Right lung (tissue), 5 donors: ENCODE measurements around the gene DHRS1. TPM values are rescaled to one million over a fixed set of nuclear protein-coding genes. Genes with fewer than 3 reads are reported as not detected.
"Not testable (repeated sequence)": the region's sequence is repeated elsewhere in the genome, so short reads cannot be mapped to it uniquely, and the experiment has no call there.

Experiments used
- DNase-seq, 2 donors: peaks; one replicate each; pipeline ENCODE4 v3.0.0-alpha.2; 2013
- polyA plus RNA-seq, 5 donors: library from polyadenylated mRNA; unstranded; fragments of 120-200 nt; gene quantifications; one replicate each; pipeline versions ENCODE4 v1.2.1 to v1.2.3, GENCODE V29; 2013; ENCODE audit warnings: inconsistent platforms in 1 of 5, low replicate concordance in 1 of 5; ENCODE audit not compliant: insufficient read length in 5 of 5, insufficient read depth in 1 of 5

DHRS1 gene
- polyA plus RNA-seq, 5 donors = 38.8 to 54.7 (median 43.2) TPM

GRCh38 chr14:24253936-24254335 is 45.6 kb downstream of the DHRS1 start:
- DNase-seq = no peak

GRCh38 chr14:24252289-24253124 is 47.1 kb downstream of the DHRS1 start:
- no peak for DNase-seq

DNA sequence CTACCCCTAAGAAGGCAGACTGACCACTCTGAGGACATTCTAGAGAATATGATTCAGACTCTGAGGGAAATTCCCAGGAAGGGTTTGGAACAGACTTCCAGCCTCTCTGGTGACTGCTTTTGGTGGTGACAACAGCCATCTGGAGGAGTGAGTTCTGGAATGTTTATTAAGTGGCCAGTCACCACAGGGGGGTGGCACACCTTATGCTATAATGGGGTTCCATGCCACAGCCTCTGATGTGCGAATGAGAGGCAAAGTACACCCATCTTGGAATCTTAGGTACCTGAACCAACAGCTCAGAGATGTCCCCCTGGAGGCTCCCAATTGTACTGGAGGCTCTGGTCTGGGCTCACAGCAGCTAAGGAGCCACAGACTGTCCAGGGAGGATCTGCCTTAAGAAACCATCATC is 47.7 kb downstream of the DHRS1 start:
- DNase-seq = no peak

GRCh38 chr14:24250354-24250753 is 49.2 kb downstream of the DHRS1 start:
- no peak for DNase-seq

GRCh38 chr14:24249230-24250021 is 50.2 kb downstream of the DHRS1 start:
- no peak for DNase-seq

DNA sequence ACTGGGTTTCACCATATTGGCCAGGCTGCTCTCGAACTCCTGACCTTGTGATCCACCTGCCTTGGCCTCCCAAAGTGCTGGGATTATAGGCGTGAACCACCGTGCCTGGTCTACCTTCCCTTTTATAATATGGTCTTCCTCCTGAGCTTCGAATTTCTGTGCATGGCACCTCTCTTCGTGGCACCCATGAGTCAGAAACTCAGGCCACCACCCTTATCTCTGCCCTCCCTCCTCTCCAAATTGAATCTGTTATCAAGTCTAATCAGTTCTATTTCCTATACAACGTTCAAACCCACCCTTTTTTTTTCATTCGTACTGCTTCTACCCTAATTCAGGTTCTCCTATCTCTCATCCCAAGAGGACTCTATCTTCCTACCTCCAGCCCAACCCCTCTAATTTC is 52.2 kb downstream of the DHRS1 start:
- no peak for DNase-seq

- DNase-seq = no peak
These were observed 52.8 kb downstream of the DHRS1 start for GRCh38 chr14:24246765-24247212.

DNA sequence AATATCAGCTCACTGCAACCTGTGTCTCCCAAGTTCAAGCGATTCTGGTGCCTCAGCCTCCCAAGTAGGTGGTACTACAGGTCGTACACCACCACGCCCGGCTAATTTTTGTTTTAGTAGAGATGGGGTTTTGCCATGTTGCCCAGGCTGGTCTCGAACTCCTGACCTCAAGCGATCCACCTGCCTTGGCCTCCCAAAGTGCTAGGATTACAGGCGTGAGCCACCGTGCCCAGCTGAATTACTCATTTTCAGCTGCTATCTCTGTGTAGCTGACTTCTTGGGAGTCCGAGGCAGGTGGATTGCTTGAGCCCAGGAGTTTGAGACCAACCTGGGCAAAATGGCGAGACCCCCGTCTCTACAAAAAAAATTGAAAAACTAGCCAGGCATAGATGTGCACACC is 54.2 kb downstream of the DHRS1 start:
- DNase-seq = not testable (repeated sequence)

DNA sequence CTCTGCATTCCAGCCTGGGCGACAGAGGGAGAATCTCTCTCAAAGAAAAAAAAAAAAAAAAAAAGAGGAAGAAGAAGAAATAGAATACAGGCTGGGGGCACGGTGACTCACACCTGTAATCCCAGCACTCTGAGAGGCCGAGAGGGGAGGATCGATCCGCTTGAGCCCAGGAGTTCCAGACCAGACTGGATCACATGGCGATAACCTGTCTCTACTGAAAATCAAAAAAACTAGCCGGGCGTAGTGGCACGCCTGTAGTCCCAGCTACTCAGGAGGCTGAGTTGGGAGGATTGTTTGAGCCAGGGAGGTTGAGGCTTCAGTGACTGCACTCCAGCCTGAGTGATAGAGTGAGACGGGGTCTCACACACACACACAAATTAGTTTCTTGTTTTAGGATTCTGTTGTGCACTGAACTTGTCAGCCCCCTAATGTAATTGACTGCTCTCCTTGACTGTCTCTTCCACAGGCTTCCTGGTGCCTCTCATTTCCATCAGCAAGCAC is 56.2 kb downstream of the DHRS1 start:
- no peak for DNase-seq

DNA sequence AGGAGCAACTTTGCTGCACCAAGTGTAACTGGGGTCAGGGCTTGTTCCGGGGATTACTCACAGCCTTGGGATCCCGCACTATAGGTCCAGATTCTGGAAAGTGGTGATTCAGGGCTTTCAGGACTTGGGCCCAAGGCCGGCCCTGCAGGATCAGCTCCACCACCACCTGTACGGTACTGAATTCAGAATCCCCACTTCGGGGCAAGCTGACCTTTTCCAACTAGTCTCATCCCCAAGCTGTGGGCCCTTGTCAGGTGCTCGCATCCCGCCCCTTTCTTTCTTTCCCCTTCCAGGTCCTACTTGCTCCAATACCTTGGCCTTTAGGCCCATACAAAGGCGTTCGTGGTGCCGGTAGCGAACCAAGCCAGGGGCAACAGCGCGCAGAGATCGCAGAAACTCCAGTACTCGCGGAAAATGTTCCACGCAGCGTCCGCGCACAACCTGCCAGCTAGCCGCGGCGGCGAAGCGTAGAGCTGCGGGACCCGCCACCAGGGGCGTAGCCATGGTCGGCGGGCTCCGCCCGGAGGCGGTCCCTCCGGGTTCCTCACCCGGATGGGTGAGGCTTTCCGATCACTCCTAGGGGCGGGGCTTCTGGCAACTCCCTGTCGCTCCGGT is 57.6 kb downstream of the DHRS1 start:
- no peak for DNase-seq

Other genes with a start within 250 kb of the DHRS1 start
- gene CARMIL3, start 247.8 kb downstream of the DHRS1 start, polyA plus RNA-seq = 1 to 10 TPM in 3 of 5 donors, under 1 TPM in 2; 0.72 to 1.7 (median 1.1) TPM
- gene CPNE6, start 228.2 kb downstream of the DHRS1 start, polyA plus RNA-seq = not detected
- 10 to 100 TPM; 13.3 to 17.8 (median 14.7) TPM for gene PCK2, start 205.5 kb downstream of the DHRS1 start, polyA plus RNA-seq
- gene DCAF11, start 185.0 kb downstream of the DHRS1 start, polyA plus RNA-seq = 10 to 100 TPM; 59.5 to 74.4 (median 65.9) TPM
- gene NRL, start 184.8 kb downstream of the DHRS1 start, polyA plus RNA-seq = 1 to 10 TPM; 1.0 to 2.3 (median 1.2) TPM
- 1 to 10 TPM in 3 of 5 donors, under 1 TPM in 2; 0.60 to 9.4 (median 1.1) TPM for gene FITM1, start 169.1 kb downstream of the DHRS1 start, polyA plus RNA-seq
- 100 to 1,000 TPM; 190 to 234 (median 222) TPM for gene PSME1, start 163.6 kb downstream of the DHRS1 start, polyA plus RNA-seq
- gene EMC9, start 158.2 kb downstream of the DHRS1 start, polyA plus RNA-seq = 10 to 100 TPM; 12.6 to 25.8 (median 24.3) TPM
- gene PSME2, start 153.2 kb downstream of the DHRS1 start, polyA plus RNA-seq = 100 to 1,000 TPM; 159 to 175 (median 166) TPM
- 10 to 100 TPM; 42.8 to 60.2 (median 55.7) TPM for gene RNF31, start 152.3 kb downstream of the DHRS1 start, polyA plus RNA-seq
- 10 to 100 TPM; 49.8 to 68.6 (median 57.2) TPM for gene IRF9, start 138.5 kb downstream of the DHRS1 start, polyA plus RNA-seq
- 10 to 100 TPM; 36.6 to 67.1 (median 48.2) TPM for gene REC8, start 127.7 kb downstream of the DHRS1 start, polyA plus RNA-seq
- gene IPO4, start 111.0 kb downstream of the DHRS1 start, polyA plus RNA-seq = 10 to 100 TPM; 20.2 to 37.0 (median 24.5) TPM
- gene TM9SF1, start 104.3 kb downstream of the DHRS1 start, polyA plus RNA-seq = 10 to 100 TPM; 24.6 to 44.1 (median 33.8) TPM
- 10 to 100 TPM in 3 of 5 donors, 1 to 10 TPM in 2; 9.5 to 12.2 (median 11.9) TPM for gene TSSK4, start 94.1 kb downstream of the DHRS1 start, polyA plus RNA-seq
- 10 to 100 TPM; 53.9 to 67.6 (median 62.3) TPM for gene CHMP4A, start 86.3 kb downstream of the DHRS1 start, polyA plus RNA-seq
- gene MDP1, start 83.7 kb downstream of the DHRS1 start, polyA plus RNA-seq = 10 to 100 TPM; 11.8 to 17.2 (median 13.5) TPM
- gene NEDD8, start 67.4 kb downstream of the DHRS1 start, polyA plus RNA-seq = 100 to 1,000 TPM; 209 to 239 (median 224) TPM
- 100 to 1,000 TPM in 4 of 5 donors, 10 to 100 TPM in 1; 92.7 to 120 (median 114) TPM for gene GMPR2, start 66.9 kb downstream of the DHRS1 start, polyA plus RNA-seq
- gene TINF2, start 57.2 kb downstream of the DHRS1 start, polyA plus RNA-seq = 10 to 100 TPM; 53.7 to 62.0 (median 60.9) TPM
- 1 to 10 TPM; 2.0 to 4.7 (median 3.5) TPM for gene TGM1, start 36.6 kb downstream of the DHRS1 start, polyA plus RNA-seq
- gene RABGGTA, start 28.2 kb downstream of the DHRS1 start, polyA plus RNA-seq = 10 to 100 TPM; 19.6 to 28.6 (median 24.9) TPM
- gene NOP9, start 70 bp upstream of the DHRS1 start, polyA plus RNA-seq = 10 to 100 TPM; 21.3 to 26.7 (median 24.3) TPM
- gene CIDEB, start 8.2 kb upstream of the DHRS1 start, polyA plus RNA-seq = 10 to 100 TPM in 4 of 5 donors, 1 to 10 TPM in 1; 9.6 to 16.6 (median 14.1) TPM
- 1 to 10 TPM; 3.4 to 5.2 (median 4.7) TPM for gene LTB4R2, start 10.4 kb upstream of the DHRS1 start, polyA plus RNA-seq
- gene LTB4R, start 11.7 kb upstream of the DHRS1 start, polyA plus RNA-seq = 1 to 10 TPM; 5.2 to 6.9 (median 6.2) TPM
- 10 to 100 TPM; 26.9 to 37.3 (median 33.8) TPM for gene ADCY4, start 35.3 kb upstream of the DHRS1 start, polyA plus RNA-seq
- gene RIPK3, start 40.2 kb upstream of the DHRS1 start, polyA plus RNA-seq = 1 to 10 TPM; 2.1 to 3.6 (median 2.8) TPM
- 100 to 1,000 TPM in 1 of 5 donors, 10 to 100 TPM in 4; 64.5 to 102 (median 88.3) TPM for gene NFATC4, start 68.4 kb upstream of the DHRS1 start, polyA plus RNA-seq
- gene NYNRIN, start 99.2 kb upstream of the DHRS1 start, polyA plus RNA-seq = 100 to 1,000 TPM in 2 of 5 donors, 10 to 100 TPM in 3; 78.3 to 109 (median 88.7) TPM
- gene CBLN3, start 129.9 kb upstream of the DHRS1 start, polyA plus RNA-seq = 1 to 10 TPM; 2.6 to 4.0 (median 3.6) TPM
- 10 to 100 TPM; 41.3 to 53.1 (median 50.2) TPM for gene KHNYN, start 130.2 kb upstream of the DHRS1 start, polyA plus RNA-seq
- gene SDR39U1, start 143.0 kb upstream of the DHRS1 start, polyA plus RNA-seq = 10 to 100 TPM; 37.5 to 61.9 (median 48.8) TPM
- gene CMA1, start 208.5 kb upstream of the DHRS1 start, polyA plus RNA-seq = under 1 TPM in 2 of 5 donors, not detected in 3; 0.26 to 0.49 TPM